HepG2 (cell line): ENCODE results near the gene ZBTB48. TPM values are rescaled to one million over a fixed set of nuclear protein-coding genes. Genes with fewer than 3 reads are reported as not detected.

ENCODE experiments used
- ATF5 ChIP-seq: sonication (generic); formaldehyde crosslinking; IDR thresholded peaks from 2 replicates; pipeline ENCODE4 v1.4.0; 2020; ENCODE audit warnings: mild to moderate bottlenecking, low read depth, missing genetic modification reagents
- CREBL2 ChIP-seq: sonication (generic); formaldehyde crosslinking; IDR thresholded peaks from 2 replicates; pipeline ENCODE4 v1.8.1; 2023; ENCODE audit warnings: missing genetic modification reagents, mild to moderate bottlenecking, borderline replicate concordance
- EEA1 ChIP-seq: sonication (generic); formaldehyde crosslinking; IDR thresholded peaks from 2 replicates; pipeline ENCODE4 v1.5.1; 2020; ENCODE audit warnings: mild to moderate bottlenecking, missing genetic modification reagents, borderline replicate concordance
- FOXP4 ChIP-seq: sonication (generic); formaldehyde crosslinking; IDR thresholded peaks from 2 replicates; pipeline ENCODE4 v1.4.0; 2020; ENCODE audit warnings: missing genetic modification reagents
- KDM5B ChIP-seq: sonication (generic); formaldehyde crosslinking; IDR thresholded peaks from 2 replicates; pipeline ENCODE4 v1.4.0; 2020; ENCODE audit warnings: missing genetic modification reagents, mild to moderate bottlenecking, borderline replicate concordance
- KLF6 ChIP-seq: IDR thresholded peaks from 2 replicates; pipeline ENCODE4 v1.8.0; 2016; ENCODE audit warnings: missing biosample characterization, missing genetic modification reagents
- LCORL ChIP-seq, 2 experiments: fragments of 450-650 bp in 1 of 2; sonication (generic) in 1 of 2; formaldehyde crosslinking in 1 of 2; IDR thresholded peaks; 2 replicates each; pipeline versions ENCODE4 v1.5.0 to v1.6.1; 2017 to 2020; ENCODE audit warnings: antibody characterized with exemption in 1 of 2, missing genetic modification reagents in 1 of 2
- MED13 ChIP-seq: sonication (generic); formaldehyde crosslinking; IDR thresholded peaks from 2 replicates; pipeline ENCODE4 v1.5.0; 2020; ENCODE audit warnings: missing genetic modification reagents
- POGK ChIP-seq: sonication (generic); formaldehyde crosslinking; conservative IDR thresholded peaks from 2 replicates; pipeline ENCODE4 v1.8.0; 2022; ENCODE audit warnings: mild to moderate bottlenecking, moderate library complexity, missing genetic modification reagents
- SATB2 ChIP-seq: sonication (generic); formaldehyde crosslinking; IDR thresholded peaks from 2 replicates; pipeline ENCODE4 v1.5.0; 2020; ENCODE audit warnings: missing genetic modification reagents
- STAT5B ChIP-seq: sonication (generic); formaldehyde crosslinking; IDR thresholded peaks from 2 replicates; pipeline ENCODE4 v1.4.0; 2020; ENCODE audit warnings: missing genetic modification reagents
- TP53 ChIP-seq: sonication (generic); formaldehyde crosslinking; conservative IDR thresholded peaks from 2 replicates; pipeline ENCODE4 v1.4.0; 2020; ENCODE audit warnings: missing genetic modification reagents
- ZBTB25 ChIP-seq: IDR thresholded peaks from 2 replicates; pipeline ENCODE4 v1.6.1; 2018; ENCODE audit warnings: missing genetic modification reagents
- ZBTB39 ChIP-seq: sonication (generic); formaldehyde crosslinking; IDR thresholded peaks from 2 replicates; pipeline ENCODE4 v1.5.0; 2020; ENCODE audit warnings: missing genetic modification reagents
- ZFX ChIP-seq: sonication (generic); formaldehyde crosslinking; IDR thresholded peaks from 2 replicates; pipeline ENCODE4 v1.4.0; 2020; ENCODE audit warnings: mild to moderate bottlenecking, low read depth, missing genetic modification reagents, moderate library complexity
- ZNF329 ChIP-seq: sonication (generic); formaldehyde crosslinking; IDR thresholded peaks from 2 replicates; pipeline ENCODE4 v1.9.0; 2021; ENCODE audit warnings: low read depth, mild to moderate bottlenecking, missing genetic modification reagents
- ZNF737 ChIP-seq: sonication (generic); formaldehyde crosslinking; IDR thresholded peaks from 2 replicates; pipeline ENCODE4 v1.5.0; 2020; ENCODE audit warnings: missing genetic modification reagents, mild to moderate bottlenecking, borderline replicate concordance
- polyA plus RNA-seq, 8 experiments: library from polyadenylated mRNA; depleted of rRNA in 3 of 8; stranded (reverse) in 7 of 8; unstranded in 1 of 8; fragments of >200 nt; fragmentation: Illumina TruSeq in 4 of 8; extraction: Trizol in 4 of 8; gene quantifications; 2 replicates each; pipeline versions ENCODE4 v1.2.1 to v1.2.3, GENCODE V29; 2011 to 2016; ENCODE audit warnings: low read depth in 4 of 8, missing spikeins in 1 of 8, mixed read lengths in 1 of 8; ENCODE audit not compliant: insufficient read depth in 1 of 8
- total RNA-seq, 5 experiments: library from RNA; depleted of rRNA; stranded (reverse); fragments of >200 nt; fragmentation: Illumina TruSeq; extraction: Trizol; gene quantifications; 2 replicates each; pipeline ENCODE4 v1.2.3, GENCODE V29; 2016; ENCODE audit warnings: low read depth in 1 of 5

ZBTB48 gene
- total and polyA plus RNA-seq, 2 of the 13 experiments (the other 11 are each of a cell fraction or from before 2014, with no cell fraction given) = 13.0 to 17.1 TPM

GRCh38 chr1:6554031-6554906 is 25.5 kb upstream of the ZBTB48 start, which contains the start of gene NOL9 (continued):
- peak; percentile 67 for TF ChIP-seq ZBTB39 (CRISPR knock-in tag)
- TF ChIP-seq FOXP4 (CRISPR knock-in tag) = peak; percentile 55
- no peak for TF ChIP-seq MED13 (CRISPR knock-in tag)
- TF ChIP-seq TP53 (CRISPR knock-in tag) = peak; percentile 69; the same call in 1 of the 2 replicates
- TF ChIP-seq SATB2 (CRISPR knock-in tag) = 0 out of 2 replicates have a peak, but pooled peaks have one; percentile 30
- 0 out of 2 replicates have a peak, but pooled peaks have one; percentile 38 for TF ChIP-seq ATF5 (CRISPR knock-in tag)
- 0 out of 2 replicates have a peak, but pooled peaks have one; percentile 56 for TF ChIP-seq KLF6 (CRISPR knock-in tag)
- no peak for TF ChIP-seq LCORL (IDR thresholded peaks at IDR 0.05)
- peak; percentile 67 for TF ChIP-seq LCORL (CRISPR knock-in tag; IDR thresholded peaks at IDR 0.05)
- no peak for TF ChIP-seq ZNF737 (CRISPR knock-in tag)
- TF ChIP-seq ZBTB25 (CRISPR knock-in tag) = peak; percentile 70; the same call in 1 of the 2 replicates
- peak; percentile 79 for TF ChIP-seq POGK
- peak; percentile 95 for TF ChIP-seq ZFX (CRISPR knock-in tag)
- peak; percentile 87 for TF ChIP-seq KDM5B (CRISPR knock-in tag)
- TF ChIP-seq EEA1 (CRISPR knock-in tag) = peak; percentile 80; the same call in 1 of the 2 replicates
- 0 out of 2 replicates have a peak, but pooled peaks have one; percentile 31 for TF ChIP-seq CREBL2 (CRISPR knock-in tag)
- TF ChIP-seq ZNF329 = no peak
- TF ChIP-seq STAT5B (CRISPR knock-in tag) = no peak
